D721Med (cell line): ENCODE data around the gene HHLA2.
"Not testable (repeated sequence)": the region's sequence is repeated elsewhere in the genome, so short reads cannot be mapped to it uniquely, and the experiment has no call there.

Experiments used
- DNase-seq: peaks from one replicate; pipeline ENCODE4 v3.0.0; 2011; ENCODE audit warnings: low spot score; ENCODE audit not compliant: insufficient read length
- FAIRE-seq: peaks from 2 replicates; lab custom pipeline; 2011; peaks lifted over from hg19 to GRCh38; lab: Jason Lieb, UNC
- CTCF ChIP-seq: IDR thresholded peaks from 2 replicates; pipeline ENCODE4 v1.5.1; 2012; ENCODE audit warnings: mild to moderate bottlenecking, control low read depth; ENCODE audit not compliant: insufficient read depth; ENCODE audit errors: missing control alignments

HHLA2 gene, protein sequence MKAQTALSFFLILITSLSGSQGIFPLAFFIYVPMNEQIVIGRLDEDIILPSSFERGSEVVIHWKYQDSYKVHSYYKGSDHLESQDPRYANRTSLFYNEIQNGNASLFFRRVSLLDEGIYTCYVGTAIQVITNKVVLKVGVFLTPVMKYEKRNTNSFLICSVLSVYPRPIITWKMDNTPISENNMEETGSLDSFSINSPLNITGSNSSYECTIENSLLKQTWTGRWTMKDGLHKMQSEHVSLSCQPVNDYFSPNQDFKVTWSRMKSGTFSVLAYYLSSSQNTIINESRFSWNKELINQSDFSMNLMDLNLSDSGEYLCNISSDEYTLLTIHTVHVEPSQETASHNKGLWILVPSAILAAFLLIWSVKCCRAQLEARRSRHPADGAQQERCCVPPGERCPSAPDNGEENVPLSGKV

GRCh38 chr3:108296239-108296638 is at the start of gene HHLA2:
Gene HHLA2 (plus strand): TSS chr3:108296548. CDS start chr3:108351814, 55,266 bp downstream.
- DNase-seq, result no peak
- TF ChIP-seq CTCF, result no peak

GRCh38 chr3:108250626-108251025 is 45.7 kb upstream of the HHLA2 start:
- no peak for TF ChIP-seq CTCF
- FAIRE-seq, result no peak
- no peak for DNase-seq

More at GRCh38 chr3:108296239-108296638, at the start of gene HHLA2:
- no peak for FAIRE-seq

DNA sequence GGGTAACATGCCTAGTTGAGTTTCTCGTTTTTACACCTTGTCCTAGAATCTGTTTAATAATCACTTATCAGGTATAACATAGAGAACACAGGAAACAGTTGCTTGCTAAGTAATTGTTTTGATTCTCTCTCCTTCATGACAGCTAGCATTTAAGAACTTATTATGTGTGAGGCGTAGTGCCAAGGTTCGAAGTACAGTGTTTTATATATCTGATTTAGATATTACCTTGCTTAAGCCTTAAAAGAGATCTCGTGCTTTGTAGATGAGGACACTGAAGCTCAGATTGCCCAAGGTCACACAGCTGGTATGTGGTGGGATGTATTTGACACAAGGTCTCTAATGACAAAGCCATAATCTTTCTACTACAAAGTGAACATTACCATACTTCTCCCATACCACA is 45.1 kb upstream of the HHLA2 start:
- FAIRE-seq, result no peak

GRCh38 chr3:108251844-108252243 is 44.5 kb upstream of the HHLA2 start:
- no peak for TF ChIP-seq CTCF
- DNase-seq (no peak), FAIRE-seq (no peak)

More for the DNA sequence above, 45.1 kb upstream of the HHLA2 start:
- TF ChIP-seq CTCF, result no peak
- no peak for DNase-seq

DNA sequence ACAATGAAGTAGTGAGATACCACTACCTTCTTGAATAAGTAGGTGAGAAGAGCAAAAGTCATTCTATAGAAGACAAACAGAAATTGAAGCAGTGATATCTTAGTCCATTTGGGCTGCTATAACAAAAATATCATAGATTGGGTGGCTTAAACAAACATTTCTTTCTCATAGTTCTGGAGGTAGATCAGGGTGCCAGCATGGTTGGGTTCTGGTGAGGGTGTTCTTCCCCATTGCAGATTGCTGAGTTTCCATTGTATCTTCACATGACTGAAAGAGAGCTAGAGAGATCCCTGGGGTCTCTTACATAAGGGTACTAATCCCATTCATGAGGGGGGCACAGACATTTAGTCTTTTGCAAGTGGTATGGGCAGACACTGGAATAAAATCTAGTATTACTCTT is 41.2 kb upstream of the HHLA2 start:
- DNase-seq (no peak), FAIRE-seq (peak; percentile 53)
- TF ChIP-seq CTCF, result no peak

- not testable (repeated sequence) for FAIRE-seq, DNase-seq
These were observed 31.6 kb upstream of the HHLA2 start for GRCh38 chr3:108264534-108265298.

DNA sequence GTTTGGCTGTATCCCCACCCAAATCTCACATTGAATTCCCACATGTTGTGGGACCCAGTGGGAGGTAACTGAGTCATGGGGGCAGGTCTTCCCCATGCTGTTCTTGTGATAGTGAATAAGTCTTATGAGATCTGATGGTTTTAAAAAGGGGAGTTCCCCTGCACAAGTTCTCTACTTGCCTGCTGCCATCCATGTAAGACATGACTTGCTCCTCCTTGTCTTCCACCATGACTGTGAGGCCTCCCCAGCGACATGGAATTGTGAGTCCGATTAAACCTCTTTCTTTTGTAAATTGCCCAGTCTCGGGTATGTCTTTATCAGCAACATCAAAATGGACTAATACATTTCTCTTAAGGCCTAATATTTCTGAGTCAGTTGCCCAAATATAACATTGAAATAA is 28.1 kb upstream of the HHLA2 start:
- not testable (repeated sequence) for FAIRE-seq, DNase-seq

GRCh38 chr3:108271626-108272025 is 24.7 kb upstream of the HHLA2 start:
- FAIRE-seq, result no peak
- no peak for DNase-seq
- TF ChIP-seq CTCF, result no peak

DNA sequence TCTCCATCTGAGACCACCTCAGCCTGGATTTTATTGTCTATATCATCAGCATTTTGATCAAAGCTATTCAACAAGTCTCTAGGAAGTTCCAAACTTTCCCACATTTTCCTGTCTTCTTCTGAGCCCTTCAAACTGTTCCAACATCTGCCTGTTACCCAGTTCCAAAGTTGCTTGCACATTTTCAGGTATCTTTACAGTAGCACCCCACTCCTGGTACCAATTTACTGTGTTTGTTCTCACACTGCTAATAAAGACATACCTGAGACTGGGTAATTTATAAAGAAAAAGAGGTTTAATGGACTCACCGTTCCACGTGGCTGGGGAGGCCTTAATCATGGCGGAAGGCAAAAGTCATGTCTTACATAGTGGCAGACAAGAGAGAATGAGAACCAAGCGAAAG is 17.3 kb upstream of the HHLA2 start:
- not testable (repeated sequence) for FAIRE-seq, DNase-seq
